Measurements from ENCODE around the gene CST3. TPM values are rescaled to one million over a fixed set of nuclear protein-coding genes. Genes with fewer than 3 reads are reported as not detected.

The CST3 gene, protein sequence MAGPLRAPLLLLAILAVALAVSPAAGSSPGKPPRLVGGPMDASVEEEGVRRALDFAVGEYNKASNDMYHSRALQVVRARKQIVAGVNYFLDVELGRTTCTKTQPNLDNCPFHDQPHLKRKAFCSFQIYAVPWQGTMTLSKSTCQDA
- total RNA-seq = 110 and 113 TPM in 2 replicates

GRCh38 chr20:23637282-23638221 is at the start of gene CST3:
Gene CST3 (minus strand): TSS chr20:23637955. CDS start chr20:23637862, 93 bp downstream.

GRCh38 chr20:23605867-23606651 is 31.7 kb downstream of the CST3 start, which contains the start of gene CST9:
Gene CST9 (minus strand): TSS chr20:23605917. CDS start chr20:23605864, 53 bp downstream.

Other genes starting within 250 kb of the CST3 start
- 9.0 and 10.4 TPM in 2 replicates for gene NAPB, start 216.5 kb downstream of the CST3 start, total RNA-seq
- not detected in 2 replicates for gene CSTL1, start 198.3 kb downstream of the CST3 start, total RNA-seq
- not detected in 2 replicates for gene CST11, start 185.1 kb downstream of the CST3 start, total RNA-seq
- not detected in 2 replicates for gene CST8, start 146.8 kb downstream of the CST3 start, total RNA-seq
- not detected in 2 replicates for gene CST9L, start 69.5 kb downstream of the CST3 start, total RNA-seq
- gene CST9, start 32.0 kb downstream of the CST3 start, total RNA-seq = not detected in 2 replicates
- not detected in 2 replicates for gene CST4, start 51.1 kb upstream of the CST3 start, total RNA-seq
- not detected in 2 replicates for gene CST1, start 113.0 kb upstream of the CST3 start, total RNA-seq
- not detected in 2 replicates for gene CST2, start 188.8 kb upstream of the CST3 start, total RNA-seq
- not detected in 2 replicates for gene CST5, start 241.8 kb upstream of the CST3 start, total RNA-seq